Stimulated activated CD4-positive, alpha-beta T cell treated with anti-CD3 and anti-CD28 coated beads, Interleukin-12 subunit alpha, Interleukin-12 subunit beta, amount 100 ng/mL, for 48 hours (primary cell): ENCODE measurements around the gene TOPORS.
"Not testable (repeated sequence)": the region's sequence is repeated elsewhere in the genome, so short reads cannot be mapped to it uniquely, and the experiment has no call there.

Experiments
- DNase-seq, 3 donors: peaks; one replicate each; pipeline ENCODE4 v3.0.0-alpha.2; 2020; ENCODE audit warnings: low read depth in 2 of 3, low spot score in 1 of 3

The TOPORS gene

DNA sequence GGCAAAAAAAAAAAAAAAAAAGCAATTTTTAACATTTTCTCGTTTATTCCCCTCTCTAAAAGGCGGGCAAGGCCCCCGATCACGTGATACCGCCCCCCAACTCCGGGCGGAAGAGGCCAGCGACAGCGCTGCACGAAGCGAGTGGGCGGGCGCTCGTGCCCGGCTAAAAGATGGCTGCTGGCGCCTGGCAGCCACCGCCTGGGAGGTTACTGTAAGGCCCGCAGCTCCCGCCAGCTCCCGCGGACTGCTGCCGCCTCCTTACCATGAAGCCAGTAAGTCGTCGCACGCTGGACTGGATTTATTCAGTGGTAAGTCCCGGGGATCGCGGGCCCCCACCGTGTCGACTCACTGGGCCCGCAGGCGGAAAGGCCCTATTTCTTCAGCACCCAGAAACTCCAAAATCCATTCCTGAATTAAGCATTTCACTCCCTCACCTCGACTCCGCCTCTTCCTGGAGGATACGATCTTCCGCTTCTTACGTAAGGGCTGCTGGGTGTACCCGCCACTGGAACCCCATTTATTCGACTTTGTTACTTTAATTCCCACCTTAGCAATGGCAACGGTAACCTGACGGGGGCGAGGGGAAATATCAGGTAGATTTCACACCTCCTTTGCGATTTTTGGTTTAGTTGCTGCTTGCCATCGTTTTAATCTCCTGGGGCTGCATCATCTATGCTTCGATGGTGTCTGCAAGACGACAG, at the start of gene TOPORS, which contains the start of gene SMIM27:
TOPORS (minus strand) TSS at position 415 of the 701 bp plus-strand sequence; CDS start at position 265, 150 bp downstream.
SMIM27 (plus strand) TSS at position 156 of the 701 bp plus-strand sequence; CDS start at position 264, 108 bp downstream.
- DNase-seq: peak; percentile 81 to 88 (median 87)

DNA sequence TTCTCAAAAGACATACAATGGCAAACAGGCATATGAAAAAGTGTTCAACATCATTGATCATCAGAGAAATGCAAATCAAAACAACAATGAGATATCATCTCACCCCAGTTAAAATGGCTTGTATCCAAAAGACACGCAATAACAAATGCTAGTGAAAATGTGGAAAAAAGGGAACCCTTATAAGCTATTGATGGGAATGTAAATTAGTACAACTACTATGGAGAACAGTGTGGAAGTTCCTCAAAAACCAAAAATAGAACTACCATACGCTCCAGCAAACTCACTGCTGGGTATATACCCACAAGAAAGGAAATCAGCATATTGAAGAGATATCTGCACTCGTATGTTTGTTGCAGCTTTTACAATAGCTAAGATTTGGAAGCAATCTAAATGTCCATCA, 46.6 kb upstream of the TOPORS start:
- DNase-seq: not testable (repeated sequence)

DNA sequence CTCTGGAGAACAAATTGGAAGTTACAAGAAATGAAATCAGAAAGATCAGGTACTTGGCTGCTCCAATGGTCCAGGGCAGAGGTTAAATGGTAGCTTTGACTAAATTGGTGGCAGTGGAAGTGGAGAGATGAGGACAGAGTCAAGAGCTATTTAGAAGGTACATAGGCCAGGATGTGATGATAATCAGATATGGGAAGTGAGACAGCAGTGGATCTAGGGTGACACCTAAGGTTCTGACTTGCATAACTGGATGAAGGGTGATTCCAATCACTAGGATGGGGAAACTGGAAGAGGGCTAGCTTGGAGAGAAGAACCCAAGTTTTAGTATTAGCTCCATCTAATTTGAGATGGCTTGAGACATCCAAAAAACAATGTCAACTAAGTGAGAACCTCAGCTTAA, 44.5 kb upstream of the TOPORS start:
- DNase-seq: no peak

DNA sequence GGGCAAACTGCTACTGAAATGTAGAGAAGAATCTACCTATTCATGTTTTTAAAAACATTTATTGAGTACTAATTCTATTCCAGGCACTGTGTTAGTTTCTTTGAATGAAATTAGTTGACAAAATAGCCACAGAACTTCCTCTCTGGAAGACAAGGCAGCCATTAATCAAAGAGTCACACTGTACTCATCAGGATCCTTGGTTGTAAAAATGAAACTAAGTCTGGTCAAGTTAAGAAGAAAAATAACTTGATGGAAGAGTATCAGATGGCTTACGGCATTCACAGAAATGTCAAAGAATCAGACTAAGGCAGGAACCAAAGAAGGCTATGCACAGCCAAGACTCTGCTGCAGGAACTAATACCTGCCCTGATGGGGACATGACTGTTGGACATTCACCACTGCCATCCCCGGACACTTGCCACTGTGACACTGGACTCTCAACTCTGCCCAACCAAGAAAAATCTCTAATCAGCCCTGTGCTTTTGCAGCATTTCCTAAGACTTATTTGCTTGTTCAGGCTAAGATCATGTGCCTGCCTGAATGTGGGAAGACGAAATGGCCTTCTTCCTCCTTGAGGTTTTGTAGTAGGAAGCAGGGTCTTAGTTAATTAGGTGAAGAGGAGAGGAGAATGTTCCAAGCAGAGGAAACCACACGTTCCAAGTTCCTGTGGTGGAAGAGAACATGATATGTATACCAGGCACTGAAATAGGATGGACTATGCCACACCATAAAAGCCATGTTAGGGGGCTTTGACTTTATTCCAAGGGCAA, 43.9 kb upstream of the TOPORS start:
- DNase-seq: no peak

DNA sequence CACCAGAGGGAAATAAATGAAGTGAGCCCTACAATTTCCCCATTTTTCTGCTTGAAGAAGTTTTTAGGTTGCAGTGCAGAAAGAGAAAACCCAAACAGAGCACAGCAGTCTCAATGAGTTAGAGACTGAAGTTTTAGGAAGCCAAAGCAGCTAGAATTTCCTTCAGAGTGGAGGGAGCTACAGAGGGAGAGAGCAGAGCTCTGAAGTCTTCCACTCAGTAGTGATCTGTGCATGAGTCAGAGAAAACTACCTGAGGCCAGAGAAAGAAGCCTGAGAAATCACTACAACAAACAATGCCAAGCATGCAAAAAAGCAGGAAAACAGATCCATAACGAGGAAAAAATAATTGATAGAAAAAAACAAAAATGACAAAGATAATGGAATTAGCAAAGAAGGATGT, 38.5 kb upstream of the TOPORS start:
- DNase-seq: no peak

DNA sequence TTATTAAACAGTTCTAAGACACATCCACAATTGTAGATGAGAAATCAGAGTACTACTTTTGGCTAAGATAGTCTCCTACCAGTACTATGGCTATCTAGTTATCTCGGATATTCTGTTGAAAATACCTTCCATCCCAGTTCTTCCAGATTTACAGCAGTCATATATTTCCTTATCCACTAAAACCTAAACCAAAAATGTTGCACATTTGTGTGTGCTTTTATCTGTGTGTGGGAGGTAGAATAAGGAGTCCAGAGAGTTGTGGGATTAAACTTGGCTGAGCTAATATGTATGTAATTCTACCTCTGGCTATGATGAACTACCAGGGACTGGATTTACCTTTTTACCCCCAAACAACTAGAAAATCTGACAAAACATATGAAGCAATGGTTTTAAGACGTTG, 38.1 kb upstream of the TOPORS start:
- DNase-seq: no peak

DNA sequence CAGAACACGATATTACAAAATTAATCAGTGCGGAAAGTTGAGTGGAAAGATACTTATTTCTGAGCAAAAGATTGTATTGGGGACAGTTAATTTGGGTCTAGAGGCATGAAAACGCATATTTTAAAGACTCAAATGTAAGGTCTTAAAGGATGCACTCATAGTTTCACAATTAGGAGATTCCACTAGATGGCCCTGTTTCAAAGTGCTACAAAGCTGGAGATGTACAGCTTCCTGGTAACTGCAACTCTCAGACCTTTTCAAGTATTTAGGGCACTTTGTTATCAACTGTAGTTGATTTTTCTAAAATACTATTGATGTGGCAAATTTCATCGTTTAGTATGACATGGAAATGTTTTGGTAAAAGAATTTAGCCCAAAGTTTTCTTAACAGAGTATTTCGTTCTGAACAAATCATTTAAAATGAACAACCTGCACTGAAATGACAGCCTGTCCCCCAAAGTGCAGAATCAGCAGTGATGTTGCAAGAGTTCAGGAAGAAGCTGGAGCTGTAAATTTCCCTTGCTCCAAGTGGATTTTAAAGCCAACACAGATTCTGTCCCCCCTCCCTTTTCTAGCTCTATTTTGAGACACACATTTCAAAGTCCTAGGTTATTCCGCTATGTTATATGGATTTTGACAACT, 36.8 kb upstream of the TOPORS start:
- DNase-seq: no peak

DNA sequence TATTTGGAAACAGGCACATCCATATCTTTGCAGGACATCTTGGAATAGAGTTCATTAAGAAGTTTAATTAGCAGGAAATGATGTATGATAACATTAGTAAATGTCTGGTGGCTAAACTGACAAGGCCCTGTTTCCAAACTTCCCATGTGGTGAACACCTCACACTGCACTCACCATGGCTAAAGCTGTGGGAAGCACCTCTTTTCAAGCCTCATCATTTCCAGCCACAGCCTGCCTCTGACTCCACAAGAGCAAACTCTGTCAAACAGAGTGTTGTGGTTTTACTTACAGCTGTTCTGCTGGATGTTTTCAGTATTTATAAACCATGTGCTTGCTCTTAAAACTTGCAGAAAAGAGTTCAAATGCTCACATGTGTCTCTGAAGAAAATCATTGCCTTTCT, 35.5 kb upstream of the TOPORS start:
- DNase-seq: no peak

DNA sequence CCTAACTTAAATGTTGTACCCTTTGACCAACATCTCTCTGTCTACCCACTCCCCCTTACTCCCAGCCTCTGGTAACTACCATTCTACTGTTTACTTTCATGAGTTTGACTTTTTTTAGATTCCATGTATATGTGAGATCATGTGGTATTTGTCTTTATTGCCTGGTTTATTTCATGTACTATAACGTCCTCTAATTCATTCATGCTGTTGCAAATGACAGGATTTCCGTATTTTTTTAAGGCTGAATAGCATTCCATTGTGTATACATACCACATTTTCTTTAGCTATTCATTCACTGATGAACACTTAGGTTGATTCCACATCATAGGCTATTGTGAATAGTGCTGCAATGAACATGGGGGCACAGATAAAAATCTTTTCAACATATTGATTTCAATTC, 32.4 kb upstream of the TOPORS start:
- DNase-seq: no peak

DNA sequence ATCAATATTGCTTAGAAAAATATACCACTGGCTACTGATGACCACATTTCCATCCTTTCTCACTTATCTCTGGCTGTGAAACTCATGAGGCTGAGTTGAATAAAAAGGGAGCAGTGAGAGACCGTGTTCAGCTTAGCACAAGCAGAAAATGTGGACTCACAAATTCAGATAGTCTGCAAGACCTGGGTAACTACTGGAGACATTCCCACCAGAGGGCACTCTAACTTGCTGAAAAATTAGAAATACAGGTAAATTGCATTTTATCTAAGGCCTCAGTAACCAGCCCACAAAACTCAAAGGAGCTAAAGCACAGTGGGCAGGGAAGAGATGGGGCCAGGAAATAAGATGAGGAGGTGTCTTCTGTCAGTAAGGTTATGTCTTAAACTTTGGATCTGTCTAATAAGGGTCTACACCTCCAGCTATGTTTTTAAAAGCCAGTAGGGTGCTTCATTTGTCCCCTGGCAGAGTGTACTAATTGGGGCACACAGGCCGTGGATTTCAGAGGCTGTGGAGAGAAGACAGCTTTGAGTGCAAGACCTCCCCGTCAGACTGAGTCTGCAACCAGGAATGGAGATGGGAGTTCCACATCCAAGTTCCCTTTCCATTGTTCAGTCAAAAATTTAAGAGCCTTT, 29.2 kb upstream of the TOPORS start:
- DNase-seq: peak in 1 of 3 donors; percentile 35

DNA sequence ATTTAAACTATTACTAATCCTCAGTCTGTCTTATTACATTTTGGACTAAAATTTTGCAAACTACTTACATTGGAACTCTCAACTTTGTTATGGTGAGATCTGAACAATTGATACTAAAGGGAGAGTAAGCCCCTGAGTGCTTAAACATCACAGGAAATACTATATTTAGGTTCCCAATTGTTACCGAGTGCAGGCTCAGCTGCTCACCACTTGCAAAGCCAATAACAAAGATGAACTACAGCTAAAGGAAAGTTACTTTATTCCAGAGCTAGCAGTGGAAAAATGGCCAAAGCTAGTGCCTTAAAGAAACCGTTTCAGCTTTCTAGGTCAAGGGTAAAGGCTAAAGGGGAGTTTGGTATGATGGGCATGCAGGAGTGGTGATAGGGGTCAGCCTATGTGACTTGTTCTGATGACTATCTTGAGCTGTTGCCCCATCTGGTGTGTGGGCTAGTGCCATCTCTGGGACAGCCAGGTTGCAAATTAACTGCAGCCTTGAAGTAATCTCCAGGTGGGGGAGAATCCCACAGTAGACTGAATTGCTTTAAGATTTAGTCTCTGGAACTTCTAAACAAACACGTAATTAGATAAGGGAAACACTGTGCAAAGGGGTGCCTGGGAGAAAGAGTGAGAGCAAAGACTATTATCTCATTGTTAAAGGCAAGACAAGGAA, 28.4 kb upstream of the TOPORS start:
- no peak for DNase-seq

DNA sequence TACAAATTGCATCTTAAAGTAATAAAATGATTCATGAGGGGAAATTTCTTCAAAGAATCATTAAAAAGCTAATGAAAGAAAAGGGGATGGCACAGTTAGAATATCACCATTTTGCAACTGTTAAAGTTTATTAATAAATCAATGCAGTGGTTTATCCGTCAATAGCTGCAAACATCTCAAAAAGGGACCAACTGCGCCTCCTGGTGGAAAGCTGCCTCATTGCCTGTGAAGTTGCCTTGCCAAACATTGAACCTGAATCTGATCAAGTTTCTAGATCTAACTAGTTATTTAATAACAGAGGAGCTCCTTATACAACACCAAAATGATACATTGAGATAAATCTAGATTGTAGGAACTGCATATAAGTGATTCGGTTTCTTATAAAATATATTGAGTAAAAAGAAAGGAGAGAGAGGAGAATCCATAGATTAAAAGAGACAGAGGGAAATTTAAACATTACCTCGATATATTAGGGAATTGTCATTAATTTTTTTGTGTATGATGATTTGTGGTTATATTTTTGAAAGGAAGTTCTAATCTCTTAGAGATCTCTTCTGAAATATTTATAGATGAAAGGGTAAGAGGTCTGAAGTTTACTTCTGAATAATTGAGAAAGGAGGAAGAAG, 27.4 kb upstream of the TOPORS start:
- peak; percentile 58 to 78 (median 69) for DNase-seq

DNA sequence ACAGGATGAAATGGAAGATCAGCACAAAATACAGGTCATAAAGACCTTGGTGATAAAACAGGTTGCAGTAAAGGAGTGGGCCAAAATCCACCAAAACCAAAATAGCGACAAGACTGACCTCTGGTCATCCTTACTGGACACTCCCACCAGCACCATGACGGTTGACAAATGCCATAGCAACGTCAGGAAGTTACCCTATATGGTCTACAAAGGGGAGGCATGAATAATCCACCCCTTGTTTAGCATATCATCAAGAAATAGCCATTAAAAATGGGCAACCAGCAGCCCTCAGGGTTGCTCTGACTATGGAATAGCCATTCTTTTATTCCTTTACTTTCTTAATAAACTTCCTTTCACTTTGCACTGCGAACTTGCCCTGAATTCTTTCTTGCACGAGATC, 26.6 kb upstream of the TOPORS start:
- DNase-seq: no peak

DNA sequence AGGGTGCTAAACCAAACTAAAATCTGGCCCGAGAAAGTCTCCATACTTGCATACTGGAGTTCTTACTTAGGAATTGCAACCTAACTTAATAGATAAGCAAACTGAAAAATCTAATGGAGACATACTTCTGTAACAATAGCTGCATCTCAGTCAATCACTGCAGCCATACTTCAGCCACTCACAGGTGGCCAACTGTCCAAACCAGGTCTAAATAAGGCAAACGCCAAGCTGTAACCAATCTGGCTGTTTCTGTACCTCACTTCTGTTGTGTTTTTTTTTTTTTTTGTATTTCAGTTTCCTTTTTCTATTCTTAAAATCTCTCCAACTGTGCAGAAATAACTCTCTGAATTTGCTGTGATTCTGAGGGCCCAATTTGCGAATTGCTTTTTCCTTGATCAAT, 24.9 kb upstream of the TOPORS start:
- DNase-seq: no peak

DNA sequence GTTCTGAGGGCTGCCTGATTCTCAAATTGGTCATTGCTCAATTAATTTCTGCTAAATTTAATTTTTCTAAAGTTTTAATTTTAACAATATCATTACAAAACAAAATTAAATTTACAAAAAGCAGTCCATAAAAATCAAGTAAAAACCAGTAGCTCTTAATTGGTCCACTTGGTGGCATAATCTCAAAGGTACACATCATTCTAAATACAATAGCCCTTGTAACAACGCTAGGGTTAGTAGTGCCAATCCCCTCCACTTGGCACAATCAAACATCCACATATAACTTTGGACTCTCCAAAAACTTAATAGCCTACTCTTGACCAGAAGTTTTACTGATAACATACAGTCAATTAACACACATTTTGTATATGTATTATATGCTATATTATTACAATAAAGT, 22.5 kb upstream of the TOPORS start:
- DNase-seq: no peak

DNA sequence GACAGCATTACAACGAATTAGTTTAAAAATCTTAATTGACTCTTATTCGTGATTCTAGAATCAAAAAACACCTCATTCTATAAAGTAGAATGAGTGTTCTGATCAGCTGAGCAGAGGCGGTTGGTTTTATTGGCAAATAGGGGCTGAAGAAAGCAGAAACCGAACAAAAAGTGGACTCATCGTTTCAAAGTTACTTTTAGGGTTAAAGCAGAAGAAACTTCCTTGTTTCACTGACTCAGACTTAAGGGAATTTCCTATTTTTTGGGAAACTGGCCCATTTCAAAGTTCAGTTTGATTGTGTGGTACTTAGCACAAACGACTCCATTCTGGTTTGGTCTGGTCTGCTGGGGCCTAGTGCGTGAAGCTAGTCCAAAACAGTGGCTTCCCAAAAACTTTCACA, 21.4 kb upstream of the TOPORS start:
- DNase-seq: no peak

DNA sequence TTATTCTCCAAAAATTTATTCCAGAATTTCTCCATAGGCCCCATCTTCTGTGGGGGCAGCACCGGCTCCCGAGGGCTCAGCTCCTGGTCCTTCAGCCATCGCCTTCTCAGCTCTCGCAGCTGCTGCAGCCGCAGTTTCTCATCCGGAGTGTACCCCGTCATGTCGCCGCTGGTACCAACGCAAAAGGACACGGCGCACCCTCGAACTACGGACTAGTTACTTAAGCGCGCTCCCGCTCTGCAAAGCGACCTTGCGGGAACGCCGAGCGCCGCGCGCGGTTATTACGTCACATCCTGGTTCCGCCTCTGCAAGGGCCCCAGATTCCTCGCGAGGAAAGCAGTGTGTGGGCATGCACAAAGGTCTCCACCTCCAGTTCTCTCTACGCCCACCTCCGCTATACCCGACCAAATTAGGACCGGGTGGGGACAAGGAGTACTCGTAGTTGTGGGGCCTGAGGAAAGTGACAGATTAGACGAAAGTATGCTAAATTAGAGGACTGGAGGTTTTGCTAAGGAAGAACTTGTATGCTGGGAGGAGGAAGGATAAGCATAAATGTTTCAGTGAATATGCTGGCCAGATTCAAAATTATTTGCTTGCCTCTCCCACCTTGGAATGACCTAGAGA, 20.6 kb upstream of the TOPORS start, which contains the start of gene NDUFB6:
NDUFB6 (minus strand) TSS at position 260 of the 624 bp plus-strand sequence; CDS start at position 161, 99 bp downstream.
- DNase-seq: peak; percentile 91 to 94 (median 93)

DNA sequence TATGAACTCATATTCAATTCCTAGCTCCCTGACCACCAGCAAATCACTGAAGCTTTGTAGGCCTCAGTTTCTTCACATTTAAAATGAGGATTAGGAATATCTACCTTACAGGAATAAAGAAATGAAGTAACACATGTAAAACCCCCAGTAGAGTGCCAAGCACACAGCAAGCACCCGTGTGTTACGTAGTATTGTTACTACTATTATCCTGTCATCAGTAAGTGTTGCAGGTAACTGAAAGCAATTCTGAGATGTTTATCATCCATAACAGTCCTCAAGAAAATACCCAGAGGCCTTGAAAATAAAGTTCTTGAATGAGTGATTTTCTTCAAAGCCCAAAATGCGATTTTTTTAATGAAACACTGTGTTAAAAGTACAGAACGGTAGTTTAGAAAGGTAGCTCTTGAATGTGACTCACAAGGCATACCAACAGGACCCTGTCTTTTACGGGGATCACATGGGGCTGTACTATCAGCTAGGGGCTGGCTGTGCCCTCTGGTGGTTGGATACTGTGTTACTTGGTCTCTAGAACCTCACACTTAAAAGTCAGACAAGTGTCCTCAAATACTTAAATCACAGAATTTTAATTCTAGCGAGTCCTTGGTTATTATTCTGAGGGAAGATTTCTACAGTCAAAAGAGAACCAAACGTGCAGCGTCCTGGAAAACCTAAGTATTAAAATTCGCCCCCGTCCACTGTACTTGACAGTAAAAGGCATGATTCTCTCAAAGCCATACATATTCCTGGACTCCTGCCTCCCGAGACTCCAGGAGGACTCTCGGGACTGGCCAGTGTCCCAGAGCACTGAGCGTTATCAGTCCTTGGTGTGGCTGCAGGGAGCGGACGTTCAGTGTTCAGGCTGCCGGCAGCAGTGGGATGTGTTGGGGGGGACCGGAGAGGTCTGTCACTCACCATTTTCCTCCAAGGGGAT, 19.8 kb upstream of the TOPORS start:
- DNase-seq: peak; percentile 50 to 61 (median 59)

DNA sequence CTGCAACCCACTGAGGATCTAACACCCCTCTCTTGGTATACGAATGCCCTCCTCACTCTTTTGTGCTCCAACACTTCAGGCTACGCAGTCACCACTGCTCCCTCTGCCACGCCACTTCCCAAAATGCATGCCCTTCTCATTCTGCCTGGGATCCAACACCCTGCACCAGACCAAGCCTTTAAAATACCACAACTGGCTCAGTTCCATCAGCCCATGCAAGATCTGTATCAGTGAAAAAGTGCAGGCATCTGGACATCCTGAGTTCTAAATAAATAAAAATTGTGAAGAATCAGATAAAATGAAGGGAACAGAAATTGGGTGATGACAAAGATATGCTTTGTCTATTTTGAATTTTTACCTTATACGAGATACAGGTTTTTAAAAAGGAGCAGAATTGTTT, 17.9 kb upstream of the TOPORS start:
- no peak for DNase-seq
